ENCODE results near the gene CDR2L. TPM values are rescaled to one million over a fixed set of nuclear protein-coding genes. Genes with fewer than 3 reads are reported as not detected.

CDR2L gene
- total and polyA plus RNA-seq, 4 donors: 0.70 to 1.5 (median 0.94) TPM

DNA sequence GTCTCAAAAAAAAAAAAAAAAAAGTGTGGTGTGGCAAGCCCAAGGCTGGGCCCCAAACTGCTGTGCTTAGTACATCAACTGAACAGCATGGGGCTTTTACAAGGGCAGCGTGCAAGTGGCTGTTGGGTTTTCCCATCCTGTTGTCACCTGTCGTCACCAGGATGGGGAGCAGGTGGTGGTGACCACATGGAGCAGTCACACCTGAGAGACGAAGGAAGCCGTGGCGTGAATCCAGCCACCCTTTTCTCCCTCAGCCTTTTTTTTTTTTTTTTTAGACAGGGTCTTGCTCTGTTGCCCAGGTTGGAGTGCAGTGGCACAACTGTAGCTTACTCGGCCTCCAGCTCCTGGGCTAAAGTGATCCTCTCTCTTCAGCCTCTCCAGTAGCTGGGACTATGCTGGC, 20.9 kb downstream of the CDR2L start:
- DNase-seq (ENCODE audit: low spot score): no peak
- Histone ChIP-seq H3K4me1 (ENCODE audit: control insufficient read depth in 4 of 4, insufficient read depth in 4 of 4, low read length in 3 of 4) (peaks cover 1 to 14% (median 8%) of the 10 kb centered on the region in 4 donors), H3K4me3 (ENCODE audit: low read depth in 1 of 3, low read length in 3 of 3) (no peak overlapping the region), H3K9me3 (ENCODE audit: control insufficient read depth in 4 of 4, low read length in 3 of 4) (no peaks in the 10 kb centered on the region), H3K27me3 (ENCODE audit: control insufficient read depth in 4 of 4, insufficient read depth in 4 of 4, low read length in 3 of 4) (no peaks in the 10 kb centered on the region), H3K9ac (ENCODE audit: low read depth in 1 of 2, low read length in 2 of 2) (no peak overlapping the region), H3K27ac (ENCODE audit: low read depth in 1 of 2, low read length in 2 of 2) (no peak overlapping the region), H3K36me3 (ENCODE audit: control insufficient read depth in 4 of 4, insufficient read depth in 3 of 4, low read depth in 1 of 4, low read length in 3 of 4) (no peaks in the 10 kb centered on the region)
- 79% methylated on average over 6 of the region's 6 CpGs for WGBS
- TF ChIP-seq HNF4A (conservative IDR thresholded peaks at IDR 0.05) (no peak), FOXA1 (IDR thresholded peaks at IDR 0.05) (no peak), YY1 (IDR thresholded peaks at IDR 0.05) (no peak), EGR1 (IDR thresholded peaks at IDR 0.05; ENCODE audit: low read depth in 2 of 2) (no peak), ZBTB33 (IDR thresholded peaks at IDR 0.05) (no peak), REST (IDR thresholded peaks at IDR 0.05) (no peak), HNF4G (IDR thresholded peaks at IDR 0.05) (no peak)

DNA sequence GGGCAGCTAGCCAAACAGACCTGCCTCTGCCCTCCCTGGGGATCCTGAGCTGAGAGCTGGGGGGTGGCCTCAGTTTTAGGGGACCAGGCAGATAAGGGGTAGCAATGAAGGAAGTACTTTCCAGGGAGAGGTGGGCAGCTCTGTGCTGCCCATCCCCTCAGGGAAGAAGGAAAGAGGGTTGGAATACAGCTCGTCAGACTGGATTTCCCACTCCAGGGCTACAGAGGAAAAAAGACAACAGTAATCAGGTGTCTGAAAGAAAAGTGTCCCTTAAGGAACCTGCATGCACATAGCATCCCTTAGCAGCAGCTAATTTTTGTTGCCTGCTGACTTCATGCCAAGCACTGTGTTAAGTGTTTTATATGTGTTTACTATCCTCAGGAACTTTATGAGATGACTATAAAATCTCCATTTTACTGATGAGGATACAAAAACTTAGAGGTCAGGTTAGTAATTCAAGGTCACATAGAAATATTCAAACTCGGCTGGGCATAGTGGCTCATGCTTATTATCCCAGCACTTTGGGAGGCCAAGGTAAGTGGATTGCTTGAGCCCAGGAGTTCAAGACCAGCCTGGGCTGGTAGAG, 21.8 kb downstream of the CDR2L start:
- Histone ChIP-seq H3K36me3 (ENCODE audit: control insufficient read depth in 4 of 4, insufficient read depth in 3 of 4, low read depth in 1 of 4, low read length in 3 of 4) (no peaks in the 10 kb centered on the region), H3K27ac (ENCODE audit: low read depth in 1 of 2, low read length in 2 of 2) (no peak overlapping the region), H3K27me3 (ENCODE audit: control insufficient read depth in 4 of 4, insufficient read depth in 4 of 4, low read length in 3 of 4) (no peaks in the 10 kb centered on the region), H3K9me3 (ENCODE audit: control insufficient read depth in 4 of 4, low read length in 3 of 4) (no peaks in the 10 kb centered on the region), H3K9ac (ENCODE audit: low read depth in 1 of 2, low read length in 2 of 2) (no peak overlapping the region), H3K4me1 (ENCODE audit: control insufficient read depth in 4 of 4, insufficient read depth in 4 of 4, low read length in 3 of 4) (peaks cover 4 to 20% (median 14%) of the 10 kb centered on the region in 4 donors), H3K4me3 (ENCODE audit: low read depth in 1 of 3, low read length in 3 of 3) (no peak overlapping the region)
- DNase-seq (ENCODE audit: low spot score): no peak
- WGBS: 75% methylated on average over 2 of the region's 2 CpGs
- TF ChIP-seq, protein P1, sequence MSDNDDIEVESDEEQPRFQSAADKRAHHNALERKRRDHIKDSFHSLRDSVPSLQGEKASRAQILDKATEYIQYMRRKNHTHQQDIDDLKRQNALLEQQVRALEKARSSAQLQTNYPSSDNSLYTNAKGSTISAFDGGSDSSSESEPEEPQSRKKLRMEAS (IDR thresholded peaks at IDR 0.05): no peak
- no peak for TF ChIP-seq FOXA2 (IDR thresholded peaks at IDR 0.05)
- no peak for TF ChIP-seq GABPA (IDR thresholded peaks at IDR 0.05 in 1 of 2, conservative IDR thresholded peaks at IDR 0.05 in 1 of 2)
- TF ChIP-seq HNF4G (IDR thresholded peaks at IDR 0.05): no peak
- TF ChIP-seq TAF1 (conservative IDR thresholded peaks at IDR 0.05): no peak
- no peak for TF ChIP-seq JUND (IDR thresholded peaks at IDR 0.05)
- TF ChIP-seq REST (IDR thresholded peaks at IDR 0.05): no peak
- no peak for TF ChIP-seq ZBTB33 (IDR thresholded peaks at IDR 0.05)
- TF ChIP-seq FOXA1 (IDR thresholded peaks at IDR 0.05): no peak
- TF ChIP-seq RAD21 (IDR thresholded peaks at IDR 0.05): no peak
- no peak for TF ChIP-seq NR2F2 (IDR thresholded peaks at IDR 0.05)
